Gastroesophageal sphincter (tissue), 3 donors: ENCODE results near the gene SRSF10.

Experiments
- EP300 ChIP-seq: sonication (generic); formaldehyde crosslinking; IDR thresholded peaks from one replicate; pipeline ENCODE4 v1.6.1; 2017; ENCODE audit warnings: antibody characterized with exemption, mild to moderate bottlenecking
- POLR2A ChIP-seq, 2 donors: fragments of 450-650 bp; IDR thresholded peaks; one replicate each; pipeline ENCODE4 v1.6.1; 2017; ENCODE audit warnings: antibody characterized with exemption in 2 of 2, mild to moderate bottlenecking in 2 of 2, moderate library complexity in 1 of 2
- POLR2AphosphoS5 ChIP-seq: sonication (generic); formaldehyde crosslinking; IDR thresholded peaks from one replicate; pipeline ENCODE4 v1.6.1; 2017; ENCODE audit warnings: antibody characterized with exemption
- TF ChIP-seq, protein P1 (sequence below), 4 experiments: fragments of 200-600 bp in 2 of 4; fragments of 450-650 bp in 2 of 4; sonication (generic) in 1 of 4; IDR thresholded peaks; one replicate each; pipeline ENCODE4 v1.5.1; 2017 to 2019; ENCODE audit warnings: antibody characterized with exemption in 4 of 4, mild to moderate bottlenecking in 2 of 4, moderate library complexity in 2 of 4

DNA sequence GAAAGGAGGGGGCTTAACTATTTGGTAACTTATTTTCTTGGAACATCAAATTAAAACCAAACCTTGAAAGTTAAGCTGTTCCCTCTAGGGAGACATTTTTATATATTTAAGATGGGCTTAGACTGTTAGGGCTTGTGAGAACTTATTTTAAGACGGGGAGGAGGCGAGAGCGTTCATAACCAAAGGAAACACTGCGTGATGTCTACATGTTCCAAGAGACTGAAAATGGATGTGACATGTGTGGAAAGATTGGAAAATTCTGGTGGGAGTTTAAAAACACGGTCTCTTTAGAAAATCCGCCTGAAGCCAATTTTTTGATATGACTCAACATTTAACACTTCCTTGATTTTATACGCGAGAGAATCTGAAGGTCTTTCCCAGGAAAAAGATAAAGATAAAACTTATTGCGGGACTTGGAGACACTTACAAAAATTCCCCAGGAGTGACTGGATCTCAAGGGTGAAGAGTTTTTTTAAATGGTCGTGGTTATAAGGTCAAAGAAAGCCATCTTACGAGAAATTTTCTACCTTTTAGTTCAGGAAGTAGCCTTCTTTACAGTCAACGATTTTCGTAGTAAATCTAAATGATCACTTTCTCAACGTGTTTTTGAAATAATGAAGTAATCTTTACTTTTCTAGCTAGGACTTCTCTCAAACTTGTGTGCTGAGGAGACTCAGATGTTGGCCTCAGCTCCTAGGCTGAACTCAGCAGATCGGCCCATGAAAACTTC is 19.7 kb downstream of the SRSF10 start:
- no peak for TF ChIP-seq POLR2A (IDR thresholded peaks at IDR 0.05)
- TF ChIP-seq, protein P1, sequence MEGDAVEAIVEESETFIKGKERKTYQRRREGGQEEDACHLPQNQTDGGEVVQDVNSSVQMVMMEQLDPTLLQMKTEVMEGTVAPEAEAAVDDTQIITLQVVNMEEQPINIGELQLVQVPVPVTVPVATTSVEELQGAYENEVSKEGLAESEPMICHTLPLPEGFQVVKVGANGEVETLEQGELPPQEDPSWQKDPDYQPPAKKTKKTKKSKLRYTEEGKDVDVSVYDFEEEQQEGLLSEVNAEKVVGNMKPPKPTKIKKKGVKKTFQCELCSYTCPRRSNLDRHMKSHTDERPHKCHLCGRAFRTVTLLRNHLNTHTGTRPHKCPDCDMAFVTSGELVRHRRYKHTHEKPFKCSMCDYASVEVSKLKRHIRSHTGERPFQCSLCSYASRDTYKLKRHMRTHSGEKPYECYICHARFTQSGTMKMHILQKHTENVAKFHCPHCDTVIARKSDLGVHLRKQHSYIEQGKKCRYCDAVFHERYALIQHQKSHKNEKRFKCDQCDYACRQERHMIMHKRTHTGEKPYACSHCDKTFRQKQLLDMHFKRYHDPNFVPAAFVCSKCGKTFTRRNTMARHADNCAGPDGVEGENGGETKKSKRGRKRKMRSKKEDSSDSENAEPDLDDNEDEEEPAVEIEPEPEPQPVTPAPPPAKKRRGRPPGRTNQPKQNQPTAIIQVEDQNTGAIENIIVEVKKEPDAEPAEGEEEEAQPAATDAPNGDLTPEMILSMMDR (IDR thresholded peaks at IDR 0.05), result no peak
- no peak for TF ChIP-seq EP300
- TF ChIP-seq POLR2AphosphoS5, result peak; percentile 25
